ENCODE data around the gene DGCR6L. TPM values are rescaled to one million over a fixed set of nuclear protein-coding genes. Genes with fewer than 3 reads are reported as not detected.
"Not testable (repeated sequence)": the region's sequence is repeated elsewhere in the genome, so short reads cannot be mapped to it uniquely, and the experiment has no call there.

Gene DGCR6L
- total RNA-seq, 4 donors from 2014 or later = 27.7 to 52.3 (median 36.9) TPM

GRCh38 chr22:20312396-20313191 is 7.3 kb downstream of the DGCR6L start:
- in situ Hi-C loops (cut with MboI; ENCODE audit: low pct_ligation_motif_present in 1 of 4, low pct_unique_long_range_greater_than_20kb in 1 of 4, low sequenced_read_pairs in 3 of 4) (no loop called here), intact Hi-C loops (cut with DNase I; ENCODE audit: low total_unique reads) (no loop called here)
- H3K36me3 ChIP-seq = no peaks in the 10 kb centered on the region
- no peak overlapping the region for H3K4me3 ChIP-seq
- H3K9me3 ChIP-seq = no peaks in the 10 kb centered on the region
- no peak overlapping the region for H3K27ac ChIP-seq
- TF ChIP-seq EP300 (IDR thresholded peaks at IDR 0.05; ENCODE audit: low read depth) (no peak), CTCF (IDR thresholded peaks at IDR 0.05) (no peak), POLR2A (IDR thresholded peaks at IDR 0.05) (no peak), POLR2AphosphoS5 (IDR thresholded peaks at IDR 0.05) (no peak)
- peaks cover 0 to 9% (median 5%) of the 10 kb centered on the region in 4 donors for H3K4me1 ChIP-seq
- WGBS, 2 donors (ENCODE audit: low coverage in 1 of 2) = 79 to 100% methylated on average over 2 to 13 of the region's 14 CpGs
- no peaks in the 10 kb centered on the region for H3K27me3 ChIP-seq
- DNase-seq = peak; percentile 4

GRCh38 chr22:20311249-20312062 is 8.4 kb downstream of the DGCR6L start:
- H3K27me3 ChIP-seq; H3K4me1 ChIP-seq; H3K9me3 ChIP-seq; H3K27ac ChIP-seq; in situ Hi-C loops (cut with MboI; ENCODE audit: low pct_ligation_motif_present in 1 of 4, low pct_unique_long_range_greater_than_20kb in 1 of 4, low sequenced_read_pairs in 3 of 4); intact Hi-C loops (cut with DNase I; ENCODE audit: low total_unique reads); H3K4me3 ChIP-seq; H3K36me3 ChIP-seq: not testable (repeated sequence)
- WGBS, 2 donors (ENCODE audit: low coverage in 1 of 2) = 80 to 86% methylated on average over 10 to 15 of the region's 20 CpGs
- peak; percentile 5 for DNase-seq

- H3K27me3 ChIP-seq; H3K9me3 ChIP-seq; H3K27ac ChIP-seq; H3K4me1 ChIP-seq; DNase-seq; H3K36me3 ChIP-seq; intact Hi-C loops (cut with DNase I; ENCODE audit: low total_unique reads); in situ Hi-C loops (cut with MboI; ENCODE audit: low pct_ligation_motif_present in 1 of 4, low pct_unique_long_range_greater_than_20kb in 1 of 4, low sequenced_read_pairs in 3 of 4); H3K4me3 ChIP-seq: not testable (repeated sequence)
- WGBS, 2 donors (ENCODE audit: low coverage in 1 of 2) = 85% methylated on average over 6 of the region's 6 CpGs; no CpG with 5 or more reads in 1 of the 2 donors
These were observed 9.1 kb downstream of the DGCR6L start for GRCh38 chr22:20310773-20311172.

- H3K4me3 ChIP-seq; H3K27me3 ChIP-seq; DNase-seq; H3K27ac ChIP-seq; intact Hi-C loops (cut with DNase I; ENCODE audit: low total_unique reads); H3K36me3 ChIP-seq; H3K4me1 ChIP-seq; H3K9me3 ChIP-seq; in situ Hi-C loops (cut with MboI; ENCODE audit: low pct_ligation_motif_present in 1 of 4, low pct_unique_long_range_greater_than_20kb in 1 of 4, low sequenced_read_pairs in 3 of 4): not testable (repeated sequence)
- WGBS, 2 donors (ENCODE audit: low coverage in 1 of 2) = 82% methylated on average over 3 of the region's 7 CpGs; no CpG with 5 or more reads in 1 of the 2 donors
These were observed 9.7 kb downstream of the DGCR6L start for GRCh38 chr22:20310180-20310579.

- H3K9me3 ChIP-seq; DNase-seq; in situ Hi-C loops (cut with MboI; ENCODE audit: low pct_ligation_motif_present in 1 of 4, low pct_unique_long_range_greater_than_20kb in 1 of 4, low sequenced_read_pairs in 3 of 4); H3K36me3 ChIP-seq; intact Hi-C loops (cut with DNase I; ENCODE audit: low total_unique reads); H3K4me3 ChIP-seq; H3K4me1 ChIP-seq; H3K27ac ChIP-seq; H3K27me3 ChIP-seq: not testable (repeated sequence)
- WGBS, 2 donors (ENCODE audit: low coverage in 1 of 2) = 83 to 93% methylated on average over 2 to 16 of the region's 22 CpGs
These were observed 10.8 kb downstream of the DGCR6L start for GRCh38 chr22:20308806-20309650.

- DNase-seq; H3K27ac ChIP-seq; H3K4me1 ChIP-seq; H3K9me3 ChIP-seq; H3K4me3 ChIP-seq; H3K36me3 ChIP-seq; intact Hi-C loops (cut with DNase I; ENCODE audit: low total_unique reads); in situ Hi-C loops (cut with MboI; ENCODE audit: low pct_ligation_motif_present in 1 of 4, low pct_unique_long_range_greater_than_20kb in 1 of 4, low sequenced_read_pairs in 3 of 4); H3K27me3 ChIP-seq: not testable (repeated sequence)
- 81% methylated on average over 11 of the region's 14 CpGs; no CpG with 5 or more reads in 1 of the 2 donors for WGBS, 2 donors (ENCODE audit: low coverage in 1 of 2)
These were observed 12.1 kb downstream of the DGCR6L start for GRCh38 chr22:20307448-20308447.

- in situ Hi-C loops (cut with MboI; ENCODE audit: low pct_ligation_motif_present in 1 of 4, low pct_unique_long_range_greater_than_20kb in 1 of 4, low sequenced_read_pairs in 3 of 4); H3K4me1 ChIP-seq: not testable (repeated sequence)
These were observed 13.0 kb downstream of the DGCR6L start for GRCh38 chr22:20306646-20307447.

More at GRCh38 chr22:20306646-20307447, 13.0 kb downstream of the DGCR6L start:
- peaks cover 13% of the 10 kb centered on the region for H3K27me3 ChIP-seq
- H3K4me3 ChIP-seq; DNase-seq; H3K36me3 ChIP-seq; H3K9me3 ChIP-seq; H3K27ac ChIP-seq; intact Hi-C loops (cut with DNase I; ENCODE audit: low total_unique reads): not testable (repeated sequence)
- WGBS, 2 donors (ENCODE audit: low coverage in 1 of 2) = 88% methylated on average over 17 of the region's 21 CpGs; no CpG with 5 or more reads in 1 of the 2 donors

Measured in transverse colon (tissue), 4 donors.